K562 (cell line): ENCODE measurements around the gene VDAC2. TPM values are rescaled to one million over a fixed set of nuclear protein-coding genes. Genes with fewer than 3 reads are reported as not detected.

Experiments
- DPF2 ChIP-seq: fragments of 450-650 bp; IDR thresholded peaks from 2 replicates; pipeline ENCODE4 v1.6.1; 2016
- ELK1 ChIP-seq: sonication (generic); formaldehyde crosslinking; IDR thresholded peaks from 2 replicates; pipeline ENCODE4 v1.8.1; 2022; ENCODE audit warnings: missing genetic modification reagents
- HMBOX1 ChIP-seq: sonication (generic); IDR thresholded peaks from 2 replicates; pipeline ENCODE4 v1.6.1; 2016
- IRF1 ChIP-seq: sonication (generic); formaldehyde crosslinking; IDR thresholded peaks from 2 replicates; pipeline ENCODE4 v1.8.0; 2022; ENCODE audit warnings: missing genetic modification reagents, mild to moderate bottlenecking, borderline replicate concordance
- KHSRP ChIP-seq: fragments of 450-650 bp; IDR thresholded peaks from 2 replicates; pipeline ENCODE4 v1.6.1; 2017
- POLR2B ChIP-seq: fragments of 450-650 bp; IDR thresholded peaks from 2 replicates; pipeline ENCODE4 v1.6.1; 2018; ENCODE audit warnings: low read depth; ENCODE audit not compliant: partially characterized antibody
- TAF1 ChIP-seq: IDR thresholded peaks from 2 replicates; pipeline ENCODE4 v1.6.1; 2011; ENCODE audit warnings: mild to moderate bottlenecking, low read length, moderate library complexity; ENCODE audit not compliant: insufficient read depth, control insufficient read depth, severe bottlenecking; ENCODE audit errors: extremely low read depth
- ZEB2 ChIP-seq: fragments of 450-650 bp; IDR thresholded peaks from 2 replicates; pipeline ENCODE4 v1.6.1; 2016
- ZNF395 ChIP-seq: fragments of 200-800 bp; sonication (Bioruptor generic); IDR thresholded peaks from 2 replicates; pipeline ENCODE4 v1.6.1; 2017; ENCODE audit warnings: missing genetic modification characterization, missing compliant biosample characterization
- polyA plus RNA-seq, 8 experiments: library from polyadenylated mRNA; depleted of rRNA in 4 of 8; stranded (reverse) in 5 of 8; unstranded in 3 of 8; fragments of >200 nt; fragmentation: Nextera tagmentation in 2 of 8; fragmentation: Illumina TruSeq in 1 of 8; extraction: Ambion mirVana in 2 of 8; extraction: Trizol in 1 of 8; gene quantifications; 2 replicates each; pipeline versions ENCODE4 v1.2.1 to v1.2.3, GENCODE V29; 2011 to 2014; ENCODE audit warnings: inconsistent platforms in 1 of 8, missing spikeins in 1 of 8
- total RNA-seq, 7 experiments: library from RNA; depleted of rRNA in 6 of 7; stranded (reverse); fragments of >200 nt in 6 of 7; fragmentation: Illumina TruSeq in 2 of 7; extraction: Trizol in 2 of 7; gene quantifications; 2 replicates each; pipeline versions ENCODE4 v1.2.1 to v1.2.3, GENCODE V29; 2011 to 2021; ENCODE audit warnings: low replicate concordance in 1 of 7

Gene VDAC2
- total and polyA plus RNA-seq, 9 of the 15 experiments (the other 6 are each of a cell fraction or from before 2014, with no cell fraction given), result 139 to 450 (median 250) TPM

GRCh38 chr10:75207079-75207856 lies 3.3 kb upstream of the VDAC2 start (continued):
- no peak for TF ChIP-seq TAF1
- no peak for TF ChIP-seq POLR2B
- no peak for TF ChIP-seq ELK1 (CRISPR knock-in tag)
- TF ChIP-seq ZEB2, result peak; percentile 30; the same call in 1 of the 2 replicates
- no peak for TF ChIP-seq KHSRP
- TF ChIP-seq ZNF395 (CRISPR knock-in tag), result no peak
- TF ChIP-seq DPF2, result peak; percentile 67
- no peak for TF ChIP-seq IRF1 (CRISPR knock-in tag)
- TF ChIP-seq HMBOX1, result 0 out of 2 replicates have a peak, but pooled peaks have one; percentile 29
